Prostate gland (tissue), 2 donors: ENCODE measurements around the gene ACYP2.

Experiments
- CTCF ChIP-seq, 4 experiments: fragments of 200-600 bp in 2 of 4; fragments of 450-650 bp in 2 of 4; sonication (generic) in 2 of 4; IDR thresholded peaks; 1 replicate in 3 of 4; 2 replicates in 1 of 4; pipeline ENCODE4 v1.5.1; 2016 to 2019; ENCODE audit warnings: antibody characterized with exemption in 4 of 4, mild to moderate bottlenecking in 2 of 4, moderate library complexity in 2 of 4
- POLR2AphosphoS5 ChIP-seq: sonication (generic); formaldehyde crosslinking; IDR thresholded peaks from one replicate; pipeline ENCODE4 v1.6.1; 2017; ENCODE audit warnings: antibody characterized with exemption

GRCh38 chr2:54077088-54077900, 38.1 kb upstream of the ACYP2 start:
- TF ChIP-seq CTCF (IDR thresholded peaks at IDR 0.05) (no peak), POLR2AphosphoS5 (no peak)
